NT2/D1 (cell line): ENCODE measurements around the gene ACO1.
"Not testable (repeated sequence)": the region's sequence is repeated elsewhere in the genome, so short reads cannot be mapped to it uniquely, and the experiment has no call there.

Source experiments
- DNase-seq: peaks from one replicate; pipeline ENCODE4 v3.0.0-alpha.2; 2011; ENCODE audit warnings: low read depth, low spot score
- H3K27me3 ChIP-seq: 2 replicates; pipeline ENCODE4 v1.6.0; 2011; ENCODE audit warnings: mild to moderate bottlenecking; ENCODE audit not compliant: insufficient read length, insufficient read depth
- H3K36me3 ChIP-seq: 2 replicates; pipeline ENCODE4 v1.6.1; 2011; ENCODE audit warnings: mild to moderate bottlenecking, low read length, mixed read lengths; ENCODE audit not compliant: insufficient read depth, insufficient read length
- H3K4me1 ChIP-seq: 2 replicates; pipeline ENCODE4 v1.5.1; 2011; ENCODE audit not compliant: insufficient read depth, insufficient read length
- H3K4me3 ChIP-seq: 2 replicates; pipeline ENCODE4 v1.5.1; 2011; ENCODE audit warnings: low read depth; ENCODE audit not compliant: insufficient read length
- H3K9ac ChIP-seq: 2 replicates; pipeline ENCODE4 v1.6.0; 2011; ENCODE audit warnings: low read depth; ENCODE audit not compliant: insufficient read length
- H3K9me3 ChIP-seq: 2 replicates; pipeline ENCODE4 v1.5.1; 2011; ENCODE audit warnings: mild to moderate bottlenecking, low read length; ENCODE audit not compliant: insufficient read depth
- SUZ12 ChIP-seq: IDR thresholded peaks from 2 replicates; pipeline ENCODE4 v1.6.1; 2011; ENCODE audit not compliant: insufficient read length, insufficient read depth; ENCODE audit errors: extremely low read depth
- YY1 ChIP-seq: IDR thresholded peaks from 2 replicates; pipeline ENCODE4 v1.6.1; 2011; ENCODE audit not compliant: insufficient read length, insufficient read depth
- ZNF274 ChIP-seq: IDR thresholded peaks from 2 replicates; pipeline ENCODE4 v1.6.1; 2011; ENCODE audit warnings: mild to moderate bottlenecking, low read depth, low read length

The ACO1 gene

DNA sequence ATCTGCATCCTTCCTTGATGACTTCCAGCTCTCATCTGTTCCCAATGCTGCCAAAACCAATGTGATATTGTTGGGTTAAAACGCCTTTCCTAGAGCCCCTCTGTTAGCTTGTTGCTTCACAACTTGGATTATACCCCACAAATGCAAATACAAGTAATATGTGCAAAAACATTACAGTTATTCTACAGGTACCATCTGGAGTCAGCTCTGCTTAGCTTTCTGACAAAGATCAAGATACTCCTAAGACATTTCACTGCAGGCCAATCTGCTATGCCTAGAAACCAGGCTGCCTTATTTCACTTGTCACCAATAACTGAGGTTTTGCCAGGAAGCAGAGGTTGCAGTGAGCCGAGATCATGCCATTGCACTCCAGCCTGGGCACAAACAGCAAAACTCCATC lies 36.9 kb upstream of the ACO1 start:
- H3K27me3 ChIP-seq, result no peaks in the 10 kb centered on the region
- H3K4me1 ChIP-seq, result peaks cover 3% of the 10 kb centered on the region
- H3K4me3 ChIP-seq, result no peak overlapping the region
- no peak overlapping the region for H3K9ac ChIP-seq
- H3K36me3 ChIP-seq, result no peaks in the 10 kb centered on the region
- no peak for DNase-seq
- TF ChIP-seq SUZ12 (no peak), ZNF274 (no peak), YY1 (no peak)
- H3K9me3 ChIP-seq, result 0 out of 2 replicates have a peak, but pooled peaks cover 5% of the 10 kb centered on the region

DNA sequence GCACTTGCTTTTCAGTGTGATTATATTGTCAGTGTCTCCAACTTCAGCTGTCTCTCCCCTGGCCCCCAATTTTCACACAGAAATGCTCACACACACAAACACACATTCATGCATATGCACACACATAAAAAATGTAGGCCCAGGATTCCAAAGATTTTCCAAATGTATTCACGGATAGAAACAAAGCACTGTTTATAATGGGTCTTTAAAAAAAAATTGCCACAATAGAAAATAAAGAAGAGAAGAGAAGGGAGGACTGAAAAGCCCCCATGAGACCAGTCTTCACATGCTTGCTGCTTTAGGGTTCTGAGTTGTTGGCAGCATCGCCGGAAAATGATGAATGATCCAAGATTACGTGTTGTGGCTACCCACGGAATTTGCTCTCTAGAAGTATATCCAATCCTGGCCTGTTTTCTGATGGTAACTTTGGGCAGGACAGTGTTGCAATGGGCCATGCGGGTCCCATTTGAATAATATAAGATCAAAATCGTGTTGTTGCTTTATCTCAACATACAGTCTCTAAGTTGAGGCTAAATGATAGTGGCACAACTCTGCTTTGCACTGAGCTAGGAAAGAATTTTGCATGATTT lies 36.2 kb upstream of the ACO1 start:
- no peak for DNase-seq
- Histone ChIP-seq H3K36me3 (no peaks in the 10 kb centered on the region), H3K9me3 (0 out of 2 replicates have a peak, but pooled peaks cover 2% of the 10 kb centered on the region), H3K4me1 (peaks cover 3% of the 10 kb centered on the region), H3K4me3 (no peak overlapping the region), H3K27me3 (no peaks in the 10 kb centered on the region), H3K9ac (no peak overlapping the region)
- TF ChIP-seq ZNF274 (no peak), YY1 (no peak), SUZ12 (no peak)

DNA sequence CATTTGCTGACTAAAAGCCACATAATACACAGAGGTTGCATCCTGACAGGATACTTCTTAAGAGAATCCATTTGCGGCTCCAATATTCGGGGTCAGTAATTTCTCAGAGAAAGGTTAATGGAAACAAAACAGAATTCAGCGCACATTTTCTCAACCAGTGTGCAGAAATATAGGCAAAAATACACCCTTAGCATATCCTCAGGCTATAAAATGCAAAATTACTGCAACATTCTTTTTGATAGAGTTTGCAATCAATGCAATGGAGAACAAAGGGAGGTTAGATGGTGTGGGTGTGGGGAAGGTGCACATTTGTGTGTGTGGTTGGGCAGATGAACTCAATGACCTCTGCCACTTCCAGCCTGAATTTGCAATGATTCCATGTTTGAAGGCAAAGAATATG lies 35.4 kb upstream of the ACO1 start:
- TF ChIP-seq SUZ12, result no peak
- no peak for TF ChIP-seq YY1
- no peak for TF ChIP-seq ZNF274
- no peak for DNase-seq

DNA sequence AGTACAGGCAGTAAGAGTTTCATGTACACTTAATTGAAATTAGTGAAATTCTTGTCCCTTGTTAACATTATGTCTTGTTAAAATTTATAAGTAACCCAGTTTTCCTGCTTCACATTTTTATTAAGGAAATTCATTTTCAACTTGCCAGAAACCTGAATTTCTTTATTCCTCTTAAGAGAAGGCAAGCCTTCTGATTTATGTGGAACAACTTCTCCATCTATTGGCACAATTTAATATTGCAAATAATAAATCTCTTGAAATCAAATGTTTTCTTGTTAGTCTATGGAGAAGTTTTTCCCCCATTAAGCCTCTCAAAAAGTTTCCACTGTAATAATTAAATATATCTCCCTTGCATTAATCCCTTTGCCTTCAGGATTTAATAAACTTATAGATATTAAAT lies 33.8 kb upstream of the ACO1 start:
- H3K4me1 ChIP-seq, result no peaks in the 10 kb centered on the region
- no peaks in the 10 kb centered on the region for H3K36me3 ChIP-seq
- H3K9ac ChIP-seq, result no peak overlapping the region
- no peak for TF ChIP-seq ZNF274
- TF ChIP-seq SUZ12, result no peak
- TF ChIP-seq YY1, result no peak
- no peaks in the 10 kb centered on the region for H3K9me3 ChIP-seq
- no peak for DNase-seq
- H3K4me3 ChIP-seq, result no peak overlapping the region
- no peaks in the 10 kb centered on the region for H3K27me3 ChIP-seq

More for the DNA sequence above, 35.4 kb upstream of the ACO1 start:
- no peak overlapping the region for H3K4me3 ChIP-seq
- no peaks in the 10 kb centered on the region for H3K9me3 ChIP-seq
- H3K9ac ChIP-seq, result no peak overlapping the region
- no peaks in the 10 kb centered on the region for H3K4me1 ChIP-seq
- H3K27me3 ChIP-seq, result no peaks in the 10 kb centered on the region
- H3K36me3 ChIP-seq, result no peaks in the 10 kb centered on the region

DNA sequence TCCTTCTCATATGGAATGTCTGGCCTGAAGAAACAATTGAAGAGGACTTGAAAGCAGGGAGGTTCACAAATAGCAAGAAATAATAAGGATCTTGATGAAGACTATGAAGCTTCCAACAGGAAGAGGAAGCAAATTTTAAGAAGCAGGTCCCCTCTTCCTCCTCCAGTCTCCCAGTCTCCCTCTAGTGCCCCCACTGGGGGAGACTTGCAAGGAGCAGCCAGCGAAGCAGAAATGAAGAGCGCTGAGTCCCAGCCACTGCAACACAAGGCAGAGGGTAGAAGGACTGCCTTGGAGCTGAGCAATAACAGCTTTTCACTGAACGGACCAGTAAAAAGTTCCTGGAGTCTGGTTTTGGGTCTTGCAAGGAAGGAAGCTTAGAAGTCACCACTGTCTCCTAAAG lies 32.6 kb upstream of the ACO1 start:
- peak; percentile 54 for DNase-seq
- no peaks in the 10 kb centered on the region for H3K27me3 ChIP-seq
- no peak overlapping the region for H3K9ac ChIP-seq
- no peaks in the 10 kb centered on the region for H3K36me3 ChIP-seq
- no peak for TF ChIP-seq SUZ12
- TF ChIP-seq YY1, result no peak
- TF ChIP-seq ZNF274, result no peak
- H3K9me3 ChIP-seq, result no peaks in the 10 kb centered on the region
- no peaks in the 10 kb centered on the region for H3K4me1 ChIP-seq
- H3K4me3 ChIP-seq, result no peak overlapping the region

DNA sequence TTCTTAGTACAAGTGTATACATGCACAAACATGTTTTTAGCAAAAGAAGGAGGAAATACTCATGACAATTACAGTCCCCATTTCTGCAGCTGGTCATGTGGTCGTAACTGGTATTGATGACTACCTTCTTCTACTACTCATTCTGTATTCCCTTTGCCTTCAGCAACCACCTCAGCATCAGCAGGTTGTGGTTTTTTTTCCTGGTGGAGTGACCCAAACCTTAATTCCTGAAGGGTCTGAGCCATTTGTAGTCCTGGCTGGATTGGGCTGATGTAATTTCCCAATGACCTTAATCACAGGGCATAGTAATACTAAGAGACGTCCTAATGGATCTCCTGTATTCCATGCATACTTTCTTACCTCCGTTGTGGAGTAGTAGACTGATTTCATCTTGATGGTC lies 31.0 kb upstream of the ACO1 start:
- H3K9ac ChIP-seq, H3K27me3 ChIP-seq, H3K36me3 ChIP-seq, DNase-seq, H3K4me3 ChIP-seq, H3K4me1 ChIP-seq, H3K9me3 ChIP-seq: not testable (repeated sequence)

DNA sequence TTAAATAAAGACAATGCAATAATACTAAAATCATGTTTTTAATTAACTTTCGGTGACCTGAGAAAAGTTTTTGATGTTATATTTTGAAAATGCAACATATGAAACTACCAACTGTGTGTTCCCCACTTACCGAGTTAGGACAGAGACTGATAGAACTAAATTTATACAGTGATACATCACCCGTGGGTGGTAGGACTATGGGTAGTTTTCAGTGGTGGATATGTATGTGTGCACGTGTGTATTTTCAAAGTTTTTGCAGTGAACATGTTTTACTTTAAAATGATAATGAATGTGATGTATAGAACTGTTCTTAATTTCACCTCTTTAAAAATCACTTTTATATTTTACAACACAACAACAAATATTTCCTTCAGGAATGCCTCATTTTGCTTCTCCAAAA lies 25.0 kb upstream of the ACO1 start:
- no peaks in the 10 kb centered on the region for H3K4me1 ChIP-seq
- no peak for TF ChIP-seq SUZ12
- no peak for TF ChIP-seq YY1
- TF ChIP-seq ZNF274, result no peak
- H3K4me3 ChIP-seq, result no peak overlapping the region

DNA sequence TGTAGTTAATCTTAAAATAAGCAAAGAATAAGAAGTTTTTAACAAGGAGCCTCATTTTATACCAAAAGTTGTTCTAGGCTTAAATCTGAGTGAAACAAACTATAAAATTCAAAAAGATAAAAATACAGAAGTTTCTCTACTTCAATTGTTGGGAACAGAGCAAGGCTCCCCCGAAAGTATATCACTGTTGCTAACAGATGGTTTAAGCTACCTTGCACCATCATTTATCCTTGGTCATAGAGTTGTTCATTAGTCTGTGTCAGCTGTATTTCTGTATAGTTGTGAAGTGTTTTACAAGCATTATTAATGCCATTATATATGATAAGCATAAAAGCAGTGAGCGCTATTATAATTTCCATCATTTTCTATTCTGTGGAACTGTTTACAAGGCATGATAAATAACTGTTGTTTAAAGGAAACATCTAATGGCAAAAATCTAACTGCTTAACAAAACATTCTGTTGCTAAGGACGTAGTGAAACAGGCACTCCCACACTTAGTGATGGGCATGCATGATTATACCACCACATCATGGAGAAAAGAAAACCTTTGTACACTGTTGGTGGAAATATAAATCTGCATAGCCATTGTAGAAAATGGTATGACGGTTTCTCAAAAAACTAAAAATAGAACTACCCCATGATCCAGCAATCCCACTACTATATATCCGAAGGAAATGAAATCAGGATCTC lies 23.3 kb upstream of the ACO1 start:
- H3K27me3 ChIP-seq, result no peaks in the 10 kb centered on the region
- no peak overlapping the region for H3K9ac ChIP-seq
- TF ChIP-seq YY1 (no peak), SUZ12 (no peak), ZNF274 (no peak)
- H3K4me1 ChIP-seq, result no peaks in the 10 kb centered on the region
- DNase-seq, result no peak
- H3K4me3 ChIP-seq, result no peak overlapping the region
- H3K9me3 ChIP-seq, result 0 out of 2 replicates have a peak, but pooled peaks cover 6% of the 10 kb centered on the region
- H3K36me3 ChIP-seq, result no peaks in the 10 kb centered on the region

More for the DNA sequence above, 25.0 kb upstream of the ACO1 start:
- Histone ChIP-seq H3K9me3 (no peaks in the 10 kb centered on the region), H3K36me3 (no peaks in the 10 kb centered on the region), H3K27me3 (no peaks in the 10 kb centered on the region), H3K9ac (no peak overlapping the region)
- no peak for DNase-seq
